Immature natural killer cell (primary cell): ENCODE data around the gene AUH. TPM values are rescaled to one million over a fixed set of nuclear protein-coding genes. Genes with fewer than 3 reads are reported as not detected.

Experiments used
- DNase-seq, 3 donors: peaks; one replicate each; pipeline ENCODE4 v3.0.0; 2022; ENCODE audit warnings: mixed read lengths in 1 of 3
- H3K27ac Mint-ChIP-seq, 6 donors: one replicate each; pipeline ENCODE4 v1.8.0; 2020; ENCODE audit warnings: mixed read lengths in 6 of 6, mild to moderate bottlenecking in 5 of 6, inconsistent platforms in 4 of 6, moderate library complexity in 3 of 6
- H3K27me3 Mint-ChIP-seq, 3 donors: one replicate each; pipeline ENCODE4 v1.8.0; 2020 to 2021; ENCODE audit warnings: low read depth in 3 of 3, mild to moderate bottlenecking in 3 of 3, mixed read lengths in 3 of 3, moderate library complexity in 3 of 3, inconsistent platforms in 1 of 3
- H3K36me3 Mint-ChIP-seq, 3 donors: one replicate each; pipeline ENCODE4 v1.8.0; 2020; ENCODE audit warnings: mixed read lengths in 3 of 3, inconsistent platforms in 2 of 3, mild to moderate bottlenecking in 2 of 3
- H3K4me1 Mint-ChIP-seq, 2 donors: one replicate each; pipeline ENCODE4 v1.8.0; 2020; ENCODE audit warnings: inconsistent platforms in 2 of 2, mild to moderate bottlenecking in 2 of 2, mixed read lengths in 2 of 2, moderate library complexity in 1 of 2
- H3K4me3 Mint-ChIP-seq, 5 donors: one replicate each; pipeline ENCODE4 v1.8.0; 2020; ENCODE audit warnings: mild to moderate bottlenecking in 5 of 5, mixed read lengths in 5 of 5, inconsistent platforms in 3 of 5, moderate library complexity in 3 of 5
- H3K9me3 Mint-ChIP-seq, 6 donors: one replicate each; pipeline ENCODE4 v1.8.0; 2020; ENCODE audit warnings: mild to moderate bottlenecking in 6 of 6, mixed read lengths in 6 of 6, inconsistent platforms in 4 of 6, moderate library complexity in 3 of 6
- polyA plus RNA-seq, 3 donors: library from polyadenylated mRNA; unstranded; fragments of 300-500 nt; fragmentation: Illumina TruSeq; gene quantifications; one replicate each; pipeline ENCODE4 v1.2.3, GENCODE V29; 2021

AUH gene
- polyA plus RNA-seq, 3 donors from 2014 or later, result 16.9 to 23.2 (median 18.2) TPM

DNA sequence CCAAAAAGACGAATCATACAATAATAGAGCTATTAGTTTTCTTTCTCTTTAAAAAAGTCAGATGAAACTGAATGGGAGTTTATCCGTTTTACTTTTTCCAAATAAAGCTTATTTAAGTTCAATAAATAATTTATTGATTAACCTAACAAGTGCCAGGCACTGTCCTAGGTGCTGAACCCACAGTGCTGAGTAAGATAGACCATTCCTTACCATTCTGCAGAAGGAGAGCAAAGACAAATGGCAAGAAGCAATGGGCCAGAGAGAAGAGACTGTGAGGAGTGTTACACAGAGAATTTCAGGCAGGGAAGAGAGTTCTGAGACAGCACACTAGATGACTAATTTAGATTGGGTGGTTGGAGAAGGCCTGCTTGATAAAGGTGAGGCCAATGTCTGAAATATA lies 127.2 kb downstream of the AUH start:
- H3K27ac Mint-ChIP-seq, result no peak overlapping the region
- peaks cover 0 to 3% (median 0%) of the 10 kb centered on the region in 3 donors for H3K27me3 Mint-ChIP-seq
- H3K4me1 Mint-ChIP-seq, result peaks cover 1 to 5% of the 10 kb centered on the region in 2 donors
- no peak for DNase-seq
- no peaks in the 10 kb centered on the region for H3K9me3 Mint-ChIP-seq
- H3K4me3 Mint-ChIP-seq, result no peak overlapping the region
- peaks cover 8 to 30% (median 17%) of the 10 kb centered on the region in 3 donors for H3K36me3 Mint-ChIP-seq

DNA sequence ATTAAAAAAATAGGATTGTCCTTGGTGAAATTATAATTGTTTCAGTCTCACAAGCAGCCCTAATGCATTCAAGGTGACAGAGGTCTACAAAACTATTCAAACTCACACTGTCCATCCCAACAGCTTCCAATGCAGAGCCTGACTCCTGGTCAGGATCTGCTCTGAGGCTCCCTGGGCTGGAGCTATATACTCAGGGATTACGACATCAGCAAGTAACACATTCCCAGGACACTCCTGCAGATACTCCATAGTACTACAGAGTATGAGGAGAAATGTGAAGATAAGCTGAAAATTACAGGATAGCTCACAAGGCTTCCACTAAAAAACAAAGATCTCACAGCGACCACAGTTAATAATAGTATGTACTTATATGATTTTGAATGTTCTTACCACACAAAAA lies 130.1 kb downstream of the AUH start:
- peaks cover 8 to 20% (median 17%) of the 10 kb centered on the region in 3 donors for H3K36me3 Mint-ChIP-seq
- H3K27me3 Mint-ChIP-seq, result no peaks in the 10 kb centered on the region
- H3K27ac Mint-ChIP-seq, result no peak overlapping the region
- no peaks in the 10 kb centered on the region for H3K9me3 Mint-ChIP-seq
- peaks cover 1 to 5% of the 10 kb centered on the region in 2 donors for H3K4me1 Mint-ChIP-seq
- DNase-seq, result no peak
- H3K4me3 Mint-ChIP-seq, result no peak overlapping the region

DNA sequence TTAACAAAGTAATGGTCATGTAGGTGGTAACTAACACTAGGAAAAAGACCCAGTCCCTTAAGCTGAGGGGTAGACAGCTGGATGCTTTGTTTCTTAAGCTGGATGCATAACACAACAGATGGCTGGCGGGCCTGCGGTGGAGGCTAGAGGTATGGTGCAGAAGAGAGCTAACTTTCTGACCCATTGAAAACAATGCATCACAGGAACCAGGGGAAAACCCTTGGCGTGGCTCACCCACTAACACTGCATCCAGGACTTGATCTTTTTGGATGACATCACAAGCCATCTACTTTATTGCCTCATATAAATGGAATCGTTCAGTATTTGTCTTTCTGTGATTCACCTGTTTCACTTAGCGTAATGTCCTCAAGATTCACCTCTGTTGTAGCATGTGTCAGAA lies 138.7 kb downstream of the AUH start:
- Mint-ChIP-seq H3K4me1 (peaks cover 2 to 17% of the 10 kb centered on the region in 2 donors), H3K36me3 (peaks cover 6 to 17% (median 15%) of the 10 kb centered on the region in 3 donors), H3K27ac (no peak overlapping the region), H3K27me3 (no peaks in the 10 kb centered on the region), H3K9me3 (no peaks in the 10 kb centered on the region), H3K4me3 (no peak overlapping the region)
- no peak for DNase-seq

DNA sequence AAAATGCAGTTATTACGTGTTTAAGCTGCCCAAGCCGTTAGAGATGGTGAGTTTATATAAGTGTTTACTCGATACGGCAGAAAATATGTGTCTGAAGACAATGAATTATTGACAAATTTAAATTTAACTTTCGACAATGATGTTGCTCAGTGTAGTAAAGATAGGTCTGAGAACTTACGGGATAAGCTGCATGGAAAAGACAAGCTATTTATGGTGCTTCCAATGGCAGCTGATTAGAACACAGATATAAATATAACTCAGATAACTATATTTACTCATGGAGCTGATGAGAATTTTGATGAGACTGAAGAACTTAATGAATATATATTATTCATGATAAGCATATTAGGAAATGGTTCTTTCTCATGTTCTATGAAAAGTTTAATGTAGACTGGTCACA lies 139.3 kb downstream of the AUH start:
- DNase-seq, result no peak
- Mint-ChIP-seq H3K4me1 (peaks cover 2 to 17% of the 10 kb centered on the region in 2 donors), H3K4me3 (no peak overlapping the region), H3K36me3 (peaks cover 6 to 23% (median 19%) of the 10 kb centered on the region in 3 donors), H3K27ac (no peak overlapping the region), H3K9me3 (no peaks in the 10 kb centered on the region), H3K27me3 (no peaks in the 10 kb centered on the region)

- H3K27me3 Mint-ChIP-seq, result no peaks in the 10 kb centered on the region
- no peak overlapping the region for H3K4me3 Mint-ChIP-seq
- H3K4me1 Mint-ChIP-seq, result peaks cover 2 to 17% of the 10 kb centered on the region in 2 donors
- no peaks in the 10 kb centered on the region for H3K9me3 Mint-ChIP-seq
- H3K36me3 Mint-ChIP-seq, result peaks cover 6 to 27% (median 19%) of the 10 kb centered on the region in 3 donors
- H3K27ac Mint-ChIP-seq, result peak overlapping the region in 1 of 6 donors; percentile 68
- no peak for DNase-seq
Observed at GRCh38 chr9:91221332-91221731, 140.4 kb downstream of the AUH start.

GRCh38 chr9:91220491-91221135 lies 141.1 kb downstream of the AUH start:
- H3K27me3 Mint-ChIP-seq, result no peaks in the 10 kb centered on the region
- peaks cover 10 to 27% (median 19%) of the 10 kb centered on the region in 3 donors for H3K36me3 Mint-ChIP-seq
- H3K4me3 Mint-ChIP-seq, result no peak overlapping the region
- H3K27ac Mint-ChIP-seq, result peak overlapping the region in 2 of 6 donors; percentile 29 to 68
- peaks cover 2 to 17% of the 10 kb centered on the region in 2 donors for H3K4me1 Mint-ChIP-seq
- H3K9me3 Mint-ChIP-seq, result no peaks in the 10 kb centered on the region
- no peak for DNase-seq

DNA sequence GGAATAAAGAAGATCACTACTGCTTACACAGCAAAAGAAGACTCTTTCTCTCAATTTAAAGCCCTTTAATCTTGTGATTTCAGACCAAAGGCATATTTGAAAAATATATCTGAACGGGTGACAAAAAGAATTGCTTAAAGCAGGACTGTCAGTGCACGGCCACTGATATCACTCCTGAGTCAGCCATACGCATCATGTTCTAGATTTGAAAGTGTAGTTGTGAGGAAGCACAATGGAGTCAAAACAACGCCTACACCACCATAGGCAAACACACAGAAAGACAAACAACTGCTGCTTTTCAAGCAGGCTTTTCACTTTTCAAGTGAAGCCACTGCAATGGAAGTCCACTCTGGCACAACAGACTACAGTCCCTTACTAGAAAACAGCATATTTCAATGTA lies 141.7 kb downstream of the AUH start:
- H3K27me3 Mint-ChIP-seq, result no peaks in the 10 kb centered on the region
- H3K9me3 Mint-ChIP-seq, result no peaks in the 10 kb centered on the region
- peaks cover 0 to 14% of the 10 kb centered on the region in 2 donors for H3K4me1 Mint-ChIP-seq
- H3K27ac Mint-ChIP-seq, result peak overlapping the region in 1 of 6 donors; percentile 14
- peaks cover 11 to 27% (median 19%) of the 10 kb centered on the region in 3 donors for H3K36me3 Mint-ChIP-seq
- no peak for DNase-seq
- no peak overlapping the region for H3K4me3 Mint-ChIP-seq

- Mint-ChIP-seq H3K4me3 (no peak overlapping the region), H3K36me3 (peaks cover 11 to 27% (median 20%) of the 10 kb centered on the region in 3 donors), H3K27me3 (no peaks in the 10 kb centered on the region), H3K4me1 (peaks cover 0 to 10% of the 10 kb centered on the region in 2 donors), H3K27ac (no peak overlapping the region), H3K9me3 (no peaks in the 10 kb centered on the region)
- DNase-seq, result no peak
Observed at GRCh38 chr9:91219557-91219956, 142.2 kb downstream of the AUH start.

DNA sequence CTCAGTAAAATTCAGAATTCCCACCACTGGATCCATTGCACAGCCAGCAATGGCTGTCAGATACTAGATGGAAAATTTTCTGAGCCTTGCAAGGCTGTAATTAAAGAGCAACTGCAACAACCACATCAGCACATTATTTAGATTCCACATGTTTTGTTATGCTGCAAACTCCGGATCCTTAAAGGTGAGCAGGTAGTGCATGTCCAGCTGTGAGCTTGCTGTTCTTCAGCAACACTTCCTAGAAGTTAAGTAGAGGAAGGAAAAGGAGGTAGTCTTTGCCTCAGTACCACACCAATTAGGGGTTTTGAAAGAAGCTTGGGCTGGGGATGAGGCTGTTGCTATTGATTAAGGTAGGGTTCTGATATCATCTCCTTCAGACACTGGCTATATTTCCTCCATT lies 144.3 kb downstream of the AUH start:
- H3K27ac Mint-ChIP-seq, result no peak overlapping the region

DNA sequence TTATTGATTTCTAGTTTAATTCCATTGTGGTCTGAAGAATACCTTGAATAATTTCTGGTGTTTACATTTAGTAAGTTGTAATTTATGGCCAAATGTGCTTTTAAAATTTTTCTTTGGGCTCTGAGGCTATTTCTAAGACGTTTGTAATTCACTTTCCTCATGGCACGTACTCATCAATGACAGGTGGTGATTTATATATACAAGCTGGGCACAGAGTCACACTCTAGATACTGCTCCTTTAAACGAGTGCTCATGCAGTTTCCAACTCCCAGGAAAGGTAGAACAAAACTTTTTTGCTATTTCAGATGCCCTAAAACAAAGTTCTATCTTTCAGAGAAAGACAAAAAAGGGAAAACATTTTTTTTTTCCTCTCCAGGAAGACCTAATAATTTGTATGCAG lies 146.9 kb downstream of the AUH start:
- H3K4me1 Mint-ChIP-seq, result peaks cover 28 to 29% of the 10 kb centered on the region in 2 donors
- H3K27ac Mint-ChIP-seq, result no peak overlapping the region
- H3K27me3 Mint-ChIP-seq, result peaks cover 0 to 10% (median 0%) of the 10 kb centered on the region in 3 donors
- DNase-seq, result no peak
- no peak overlapping the region for H3K4me3 Mint-ChIP-seq
- peaks cover 11 to 36% (median 28%) of the 10 kb centered on the region in 3 donors for H3K36me3 Mint-ChIP-seq
- no peaks in the 10 kb centered on the region for H3K9me3 Mint-ChIP-seq

More for the DNA sequence above, 144.3 kb downstream of the AUH start:
- no peak overlapping the region for H3K4me3 Mint-ChIP-seq
- DNase-seq, result no peak
- peaks cover 0 to 2% (median 0%) of the 10 kb centered on the region in 3 donors for H3K27me3 Mint-ChIP-seq
- no peaks in the 10 kb centered on the region for H3K9me3 Mint-ChIP-seq
- H3K4me1 Mint-ChIP-seq, result peaks cover 6 to 14% of the 10 kb centered on the region in 2 donors
- H3K36me3 Mint-ChIP-seq, result peaks cover 11 to 31% (median 30%) of the 10 kb centered on the region in 3 donors

- no peak overlapping the region for H3K4me3 Mint-ChIP-seq
- peaks cover 0 to 10% (median 0%) of the 10 kb centered on the region in 3 donors for H3K27me3 Mint-ChIP-seq
- H3K4me1 Mint-ChIP-seq, result peaks cover 32 to 33% of the 10 kb centered on the region in 2 donors
- H3K36me3 Mint-ChIP-seq, result peaks cover 11 to 31% (median 25%) of the 10 kb centered on the region in 3 donors
- H3K9me3 Mint-ChIP-seq, result no peaks in the 10 kb centered on the region
- H3K27ac Mint-ChIP-seq, result no peak overlapping the region
- no peak for DNase-seq
Observed at GRCh38 chr9:91214086-91214485, 147.6 kb downstream of the AUH start.

GRCh38 chr9:91212596-91213243 lies 149.0 kb downstream of the AUH start:
- H3K4me3 Mint-ChIP-seq, result peak overlapping the region; percentile 76 to 90 (median 82)
- H3K36me3 Mint-ChIP-seq, result peaks cover 5 to 19% (median 13%) of the 10 kb centered on the region in 3 donors
- peaks cover 0 to 12% (median 0%) of the 10 kb centered on the region in 3 donors for H3K27me3 Mint-ChIP-seq
- H3K9me3 Mint-ChIP-seq, result no peaks in the 10 kb centered on the region
- H3K4me1 Mint-ChIP-seq, result peaks cover 46% of the 10 kb centered on the region in 2 donors
- no peak for DNase-seq
- peak overlapping the region; percentile 90 to 99 (median 98) for H3K27ac Mint-ChIP-seq

DNA sequence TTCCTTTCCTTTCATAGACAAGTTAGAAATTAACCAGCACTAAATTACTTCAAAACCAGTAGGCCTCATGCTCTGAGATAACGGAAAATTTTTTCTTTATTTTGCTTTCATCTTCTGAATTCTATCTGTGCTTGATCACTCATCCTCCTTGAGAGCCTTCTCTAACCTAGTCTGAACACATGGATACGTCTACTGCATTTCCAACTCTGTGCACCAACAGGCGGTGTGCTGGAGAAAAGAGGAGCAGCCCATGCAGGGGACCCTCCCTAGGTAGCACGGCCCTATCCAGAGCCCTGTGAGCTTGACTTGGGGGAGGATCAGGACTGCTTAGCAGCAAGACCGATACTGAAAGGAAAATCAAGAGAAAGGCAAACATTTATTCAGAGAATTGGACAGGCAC lies 149.8 kb downstream of the AUH start:
- peak overlapping the region; percentile 76 to 90 (median 82) for H3K4me3 Mint-ChIP-seq
- H3K9me3 Mint-ChIP-seq, result no peaks in the 10 kb centered on the region
- peak overlapping the region; percentile 90 to 99 (median 98) for H3K27ac Mint-ChIP-seq
- peak; percentile 34 to 54 (median 41) for DNase-seq
- H3K4me1 Mint-ChIP-seq, result peaks cover 54% of the 10 kb centered on the region in 2 donors
- H3K27me3 Mint-ChIP-seq, result peaks cover 0 to 12% (median 0%) of the 10 kb centered on the region in 3 donors
- peaks cover 5 to 12% (median 11%) of the 10 kb centered on the region in 3 donors for H3K36me3 Mint-ChIP-seq

DNA sequence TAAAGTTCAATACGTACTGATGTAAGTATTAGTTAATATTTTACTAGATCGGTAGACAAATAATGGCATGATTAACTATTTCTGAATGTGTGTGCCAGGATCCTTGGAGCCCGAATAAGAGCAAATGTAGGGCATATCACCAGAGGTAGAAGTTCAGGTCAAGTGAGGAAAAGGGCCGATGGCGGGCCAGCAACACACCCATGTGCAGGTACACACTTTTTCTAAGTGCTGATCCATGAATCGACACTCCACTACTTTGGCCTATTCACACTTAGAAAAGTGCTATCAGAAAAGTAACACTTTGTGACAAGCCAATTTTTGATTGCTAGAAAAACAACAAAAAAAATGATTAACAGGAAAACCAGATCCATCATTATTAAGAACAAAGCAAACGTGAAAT lies 150.3 kb downstream of the AUH start:
- H3K27ac Mint-ChIP-seq, result peak overlapping the region; percentile 90 to 99 (median 98)
- peak overlapping the region; percentile 76 to 90 (median 82) for H3K4me3 Mint-ChIP-seq

More for the DNA sequence above, 150.3 kb downstream of the AUH start:
- H3K9me3 Mint-ChIP-seq, result no peaks in the 10 kb centered on the region
- peaks cover 0 to 12% (median 0%) of the 10 kb centered on the region in 3 donors for H3K27me3 Mint-ChIP-seq
- peaks cover 59% of the 10 kb centered on the region in 2 donors for H3K4me1 Mint-ChIP-seq
- peak; percentile 50 to 62 (median 51) for DNase-seq
- H3K36me3 Mint-ChIP-seq, result peaks cover 5 to 12% (median 11%) of the 10 kb centered on the region in 3 donors
